ENCODE data around the gene TATDN2.

The TATDN2 gene

GRCh38 chr3:10322352-10322710 is 74.1 kb downstream of the TATDN2 start:
- no peak for DNase-seq

DNA sequence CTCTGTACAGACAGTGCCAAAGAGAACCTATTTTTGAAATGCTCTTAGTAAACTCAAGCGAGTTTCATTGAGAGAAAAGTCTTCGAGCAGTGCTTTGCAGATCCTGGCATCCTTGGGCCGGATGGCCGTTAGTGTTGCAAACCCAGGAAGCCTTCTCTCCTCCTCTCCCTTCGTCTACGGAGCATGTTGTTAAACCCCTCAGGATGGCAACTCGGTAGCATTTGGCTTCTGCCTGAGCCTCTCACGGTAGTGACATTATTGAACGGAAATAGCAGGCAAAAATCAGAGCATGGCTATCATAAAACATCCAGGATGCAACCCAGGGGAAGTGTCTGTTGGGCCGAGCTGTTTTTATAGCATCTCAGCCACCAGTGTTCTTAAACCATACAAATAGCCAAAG is 79.3 kb downstream of the TATDN2 start:
- no peak for DNase-seq

DNA sequence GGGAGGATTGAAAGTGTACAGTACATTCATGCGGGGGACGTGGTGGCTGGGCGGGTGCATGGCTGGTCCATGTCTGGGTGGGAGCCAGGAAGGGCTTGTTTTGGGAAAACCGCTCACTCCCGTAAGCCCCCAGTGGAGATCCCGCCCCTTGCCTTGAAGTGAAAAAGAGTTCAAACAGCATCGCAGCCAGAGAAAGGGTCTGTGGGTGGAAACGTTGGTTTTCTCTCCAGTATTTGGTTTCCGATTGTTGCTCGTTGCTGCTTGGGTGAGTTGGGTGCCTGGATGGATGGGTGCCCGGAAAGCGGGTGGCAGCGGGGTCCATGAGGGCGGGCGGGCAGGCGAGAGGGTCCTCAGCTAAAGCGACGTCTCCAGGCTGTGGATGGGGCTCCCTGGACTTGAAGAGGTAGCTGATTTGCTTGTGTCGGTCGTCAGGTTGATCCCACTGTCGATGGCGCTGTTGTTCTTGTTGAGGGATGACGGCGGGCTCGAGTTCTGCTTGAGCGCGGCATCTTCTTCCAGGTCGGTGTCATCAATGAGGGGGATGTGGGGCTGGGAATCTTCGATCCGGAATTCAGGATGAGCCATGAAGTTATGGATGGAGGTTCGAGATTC is 80.3 kb downstream of the TATDN2 start:
- DNase-seq, result no peak

DNA sequence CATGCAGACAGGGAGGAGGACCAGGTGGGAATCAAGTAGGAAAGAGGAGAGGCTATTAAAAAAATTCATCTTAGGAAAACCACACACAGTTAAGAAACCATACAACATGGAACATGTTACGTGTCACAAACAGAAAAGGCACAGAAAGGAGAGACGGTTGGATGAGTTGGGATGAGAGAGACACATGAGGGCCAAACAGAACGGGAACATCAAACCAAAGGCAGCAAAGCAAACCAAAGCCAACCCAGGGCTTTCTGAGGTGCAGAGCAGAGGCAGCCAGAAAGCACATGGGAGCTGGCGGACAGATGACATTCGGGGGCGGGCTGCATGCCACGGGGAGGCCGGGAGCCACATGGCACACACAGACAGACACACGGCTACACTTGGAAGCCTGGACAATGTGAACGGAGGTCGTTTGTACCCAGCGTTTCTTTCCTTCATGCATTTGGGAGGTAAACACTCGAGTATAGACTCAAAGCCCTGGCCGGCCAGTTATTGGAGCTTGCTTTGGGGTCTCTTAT is 81.3 kb downstream of the TATDN2 start:
- no peak for DNase-seq

DNA sequence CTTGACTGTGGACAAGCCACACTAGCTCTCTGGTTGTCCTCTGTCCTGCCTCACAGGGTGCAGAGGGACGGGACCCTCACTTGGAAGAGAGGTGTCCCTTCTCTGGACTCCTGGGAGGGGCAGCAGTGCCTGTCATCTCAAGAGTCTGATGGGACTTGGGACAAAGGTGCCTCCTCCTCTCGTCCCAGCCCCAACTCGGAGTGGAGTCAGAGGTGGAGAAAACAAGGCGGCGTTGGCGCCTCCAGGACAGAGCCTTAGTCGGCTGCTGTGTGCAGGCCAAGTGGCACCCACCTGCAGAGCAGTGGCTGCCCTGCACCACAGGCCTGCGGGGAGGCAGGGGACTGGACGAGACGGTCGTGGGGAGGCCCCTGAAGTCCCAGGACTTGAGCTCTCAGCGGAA is 82.1 kb downstream of the TATDN2 start:
- DNase-seq, result no peak

All from NCI-H1930 (cell line).